ENCODE results near the gene TMC5.

Gene TMC5

DNA sequence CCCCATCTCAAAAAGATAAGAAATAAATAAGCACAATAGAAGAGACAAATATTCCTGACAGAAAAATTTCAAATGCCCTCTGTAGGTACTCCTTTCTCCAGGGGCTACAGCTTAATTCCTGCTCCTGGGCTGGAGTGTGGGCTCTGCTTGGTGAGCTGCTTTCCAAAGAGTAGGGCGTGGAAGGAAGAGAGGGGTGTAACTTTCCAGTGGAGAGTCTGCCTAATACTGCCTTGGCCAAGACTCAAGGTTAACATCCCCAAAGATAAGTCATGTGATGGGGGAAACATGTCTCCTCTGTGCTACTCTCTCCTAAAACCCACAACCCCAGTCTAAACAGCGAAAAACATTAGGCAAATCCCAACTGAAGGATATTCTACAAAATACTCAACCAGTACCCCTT, 42.7 kb downstream of the TMC5 start:
- no peak for DNase-seq (ENCODE audit: low read depth in 2 of 2)

DNA sequence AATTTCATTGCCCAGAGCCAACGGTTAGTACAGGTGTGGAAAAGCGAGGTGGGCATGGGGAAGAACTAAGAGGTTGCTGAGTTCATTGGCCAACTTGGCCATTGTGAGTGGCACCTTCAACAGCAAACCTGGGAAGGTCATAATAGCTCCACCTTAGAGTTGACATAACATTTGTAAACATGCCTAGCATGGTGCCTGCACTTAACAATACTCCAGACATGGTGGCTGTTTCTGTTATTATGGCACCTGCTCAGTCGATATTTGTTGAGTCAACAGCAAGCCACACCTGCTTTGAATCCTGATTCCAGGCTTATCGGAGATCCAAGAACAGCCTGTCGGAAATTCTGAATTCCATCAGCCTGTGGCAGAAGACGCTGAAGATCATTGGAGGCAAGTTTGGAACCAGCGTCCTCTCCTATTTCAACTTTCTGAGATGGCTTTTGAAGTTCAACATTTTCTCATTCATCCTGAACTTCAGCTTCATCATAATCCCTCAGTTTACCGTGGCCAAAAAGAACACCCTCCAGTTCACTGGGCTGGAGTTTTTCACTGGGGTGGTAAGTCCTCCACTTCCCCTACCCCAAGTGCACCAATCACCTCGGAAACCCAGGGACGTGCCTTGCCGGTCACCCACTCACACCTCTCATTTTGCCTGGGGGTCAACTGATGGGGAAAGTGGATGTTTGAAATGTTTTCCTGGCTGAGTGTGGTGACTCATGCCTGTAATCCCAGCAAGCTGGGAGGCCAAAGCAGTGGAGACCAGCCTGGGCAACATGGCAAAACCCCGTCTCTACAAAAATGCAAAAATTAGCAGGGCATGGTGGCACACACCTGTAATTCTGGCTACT, 46.0 kb downstream of the TMC5 start:
- no peak for DNase-seq (ENCODE audit: low read depth in 2 of 2)

GRCh38 chr16:19468300-19468699, 50.6 kb downstream of the TMC5 start:
- DNase-seq (ENCODE audit: low read depth in 2 of 2): no peak

GRCh38 chr16:19472482-19472881, 54.8 kb downstream of the TMC5 start:
- DNase-seq (ENCODE audit: low read depth in 2 of 2): no peak

DNA sequence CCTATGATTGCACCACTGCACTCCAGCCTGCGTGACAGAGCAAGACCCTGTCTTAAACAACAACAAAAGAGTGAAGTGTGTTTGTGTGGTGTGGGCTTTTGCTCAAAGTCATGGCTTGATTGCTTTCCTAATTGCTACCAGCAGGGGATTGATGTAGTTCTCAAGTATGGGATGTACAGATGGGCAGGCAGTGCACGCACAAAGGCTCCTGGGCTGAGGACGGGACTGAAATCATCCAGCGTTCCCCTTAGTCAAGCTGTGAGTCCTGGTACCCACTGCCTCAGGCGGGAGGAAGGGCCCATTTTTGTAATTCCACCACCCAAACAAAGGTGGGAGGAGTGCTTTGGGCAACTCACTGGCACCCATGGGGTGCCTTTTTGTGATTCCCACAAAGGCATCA, 56.9 kb downstream of the TMC5 start:
- no peak for DNase-seq (ENCODE audit: low read depth in 2 of 2)

DNA sequence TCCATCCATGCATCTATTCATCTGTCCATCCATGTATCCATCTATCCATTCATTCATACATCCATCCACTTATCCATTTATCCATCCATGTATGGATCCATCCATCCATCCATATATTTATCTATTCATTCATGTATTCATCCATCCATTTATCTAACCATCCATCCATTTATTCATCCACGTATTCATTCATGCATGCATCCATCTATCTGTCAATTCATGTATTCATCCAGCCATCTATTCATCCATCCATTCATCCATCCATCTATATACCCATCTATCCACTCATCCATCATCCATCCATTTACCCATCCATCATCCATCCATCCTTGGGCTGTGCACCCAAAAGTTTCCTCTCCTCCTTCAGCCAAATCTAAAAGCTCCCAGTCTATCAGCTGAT, 60.8 kb downstream of the TMC5 start:
- DNase-seq (ENCODE audit: low read depth in 2 of 2): no peak

DNA sequence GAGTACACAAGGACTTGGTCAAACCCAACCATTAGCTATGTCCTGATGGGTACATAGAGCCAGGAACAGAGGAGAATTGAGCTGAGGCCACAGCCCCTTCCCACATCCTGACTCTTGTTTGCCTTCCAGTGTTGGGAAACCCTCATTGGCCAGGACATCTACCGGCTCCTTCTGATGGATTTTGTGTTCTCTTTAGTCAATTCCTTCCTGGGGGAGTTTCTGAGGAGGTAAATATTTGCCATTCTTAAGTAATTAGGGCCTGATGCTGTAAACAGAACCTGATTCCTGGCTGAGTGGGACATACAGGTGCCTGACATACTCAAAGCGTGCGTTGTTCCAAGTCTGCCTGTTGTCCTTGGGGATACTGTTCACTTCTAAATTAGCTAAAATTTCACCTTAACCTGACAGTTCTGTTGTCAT, 61.6 kb downstream of the TMC5 start:
- no peak for DNase-seq (ENCODE audit: low read depth in 2 of 2)

- no peak for DNase-seq (ENCODE audit: low read depth in 2 of 2)
Observed at GRCh38 chr16:19481296-19481695, 63.6 kb downstream of the TMC5 start.

DNA sequence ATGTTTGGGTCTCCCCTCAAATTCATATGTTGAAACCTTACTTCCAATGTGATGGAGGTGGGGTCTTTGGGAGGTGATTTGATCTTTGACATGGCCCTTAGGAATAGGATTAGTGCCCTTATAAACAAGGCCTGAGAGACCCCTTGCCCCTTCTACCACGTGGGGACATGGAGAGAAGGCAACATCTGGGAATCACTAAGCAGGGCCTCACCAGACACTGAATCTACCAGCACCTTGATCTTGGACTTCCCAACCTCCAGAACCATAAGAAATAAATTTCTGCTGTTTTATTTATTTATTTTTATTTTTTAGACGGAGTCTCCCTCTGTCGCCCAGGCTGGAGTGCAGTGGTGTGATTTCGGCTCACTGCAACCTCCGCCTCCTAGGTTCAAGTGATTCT, 64.1 kb downstream of the TMC5 start:
- no peak for DNase-seq (ENCODE audit: low read depth in 2 of 2)

GRCh38 chr16:19482291-19482690, 64.6 kb downstream of the TMC5 start:
- no peak for DNase-seq (ENCODE audit: low read depth in 2 of 2)

DNA sequence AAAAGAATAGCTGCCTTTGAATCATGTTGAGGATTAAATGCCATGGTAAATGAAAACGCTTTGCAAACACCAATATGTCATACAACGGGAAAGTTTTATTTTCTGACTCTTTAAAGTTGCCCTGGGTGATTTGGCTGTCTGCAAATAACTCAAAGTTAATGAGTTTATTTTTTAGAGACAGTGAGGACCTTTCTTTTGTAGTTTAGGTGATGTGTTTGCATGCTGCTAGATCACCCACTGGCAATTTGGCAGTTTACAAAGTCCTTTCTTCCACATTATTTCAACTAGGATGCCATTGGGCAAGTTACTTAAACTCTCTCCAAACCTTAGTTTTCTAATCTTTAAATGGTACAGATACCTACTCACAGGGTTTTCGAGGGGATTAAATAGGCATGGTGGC, 66.4 kb downstream of the TMC5 start:
- no peak for DNase-seq (ENCODE audit: low read depth in 2 of 2)

DNA sequence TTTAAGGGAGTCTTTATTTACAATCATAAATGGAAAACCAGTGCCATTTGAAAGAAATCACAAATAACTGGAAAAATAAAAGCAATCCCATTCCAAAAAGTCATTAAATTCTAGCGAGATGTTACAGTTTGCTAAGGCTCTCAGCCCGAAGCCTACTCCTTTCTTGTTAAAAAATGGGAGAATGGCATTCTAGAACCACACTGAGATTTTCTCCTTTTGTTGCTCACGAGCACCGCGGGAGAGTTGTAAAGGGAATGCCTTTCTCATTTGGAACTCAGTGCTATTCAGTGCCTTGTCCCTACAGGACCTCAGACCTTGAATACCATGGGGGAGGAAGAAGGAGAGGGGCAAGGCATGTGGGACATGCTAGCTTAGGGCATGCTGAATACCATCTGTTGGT, 67.9 kb downstream of the TMC5 start:
- no peak for DNase-seq (ENCODE audit: low read depth in 2 of 2)

DNA sequence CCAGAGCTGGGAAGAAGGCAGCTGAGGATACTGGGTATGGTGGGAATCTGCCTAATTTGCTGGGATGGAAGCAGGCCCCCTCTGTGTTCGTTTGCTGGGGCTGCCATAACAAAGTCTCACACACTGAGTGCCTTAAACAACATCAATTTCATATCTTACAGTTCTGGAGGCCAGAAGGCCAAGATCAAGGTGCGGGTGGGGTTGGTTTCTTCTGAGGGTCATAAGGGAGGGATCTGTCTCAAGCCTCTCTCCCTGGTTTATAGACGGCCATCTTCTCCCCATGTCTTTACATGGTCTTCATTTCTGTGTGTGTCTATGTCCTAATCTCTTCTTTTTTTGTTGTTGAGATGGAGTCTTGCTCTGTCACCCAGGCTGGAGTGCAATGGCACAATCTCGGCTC, 68.4 kb downstream of the TMC5 start:
- DNase-seq (ENCODE audit: low read depth in 2 of 2): no peak

- DNase-seq (ENCODE audit: low read depth in 2 of 2): no peak
Observed at GRCh38 chr16:19486750-19487325, 69.2 kb downstream of the TMC5 start.

DNA sequence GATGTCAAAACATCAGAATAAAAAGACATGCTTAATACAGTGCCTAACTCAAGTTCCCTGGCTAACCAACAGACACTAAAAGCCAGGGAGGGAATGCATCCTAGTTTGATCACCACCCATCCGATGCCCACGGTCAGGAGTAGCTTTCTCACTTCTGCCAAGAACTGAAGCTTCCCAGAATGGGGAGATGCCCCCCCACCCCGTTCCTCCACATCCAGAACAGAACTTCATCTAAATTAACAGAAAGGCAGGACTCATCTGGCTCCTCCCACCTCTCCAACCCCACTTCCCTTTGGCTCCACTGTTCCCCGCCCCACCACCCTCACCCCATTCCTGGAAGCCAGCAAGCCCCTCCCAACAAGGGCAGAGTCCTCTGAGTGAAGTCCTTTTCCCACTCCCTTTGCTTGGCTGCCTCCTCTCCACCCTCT, 70.5 kb downstream of the TMC5 start:
- no peak for DNase-seq (ENCODE audit: low read depth in 2 of 2)

- DNase-seq (ENCODE audit: low read depth in 2 of 2): no peak
Observed at GRCh38 chr16:19490619-19491018, 72.9 kb downstream of the TMC5 start.

DNA sequence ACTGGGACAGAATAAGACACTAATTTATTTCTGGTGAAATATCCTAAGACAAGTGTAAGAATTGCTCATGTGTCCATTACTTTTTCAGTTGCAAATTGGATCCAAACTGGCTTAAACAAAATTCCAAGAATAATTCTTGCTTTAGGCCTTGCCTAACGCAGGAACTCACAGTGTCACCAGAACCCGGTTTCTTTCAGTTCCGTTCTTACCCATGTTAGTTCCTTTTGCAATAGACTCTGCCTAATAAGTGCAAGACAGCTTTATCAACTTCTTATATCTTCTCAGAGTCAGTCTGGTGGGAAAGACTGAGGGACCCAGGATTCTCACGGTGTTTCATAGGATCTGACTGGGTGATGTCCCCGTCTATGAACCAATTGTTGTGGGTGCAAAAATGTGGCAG, 79.5 kb downstream of the TMC5 start:
- DNase-seq (ENCODE audit: low read depth in 2 of 2): no peak

DNA sequence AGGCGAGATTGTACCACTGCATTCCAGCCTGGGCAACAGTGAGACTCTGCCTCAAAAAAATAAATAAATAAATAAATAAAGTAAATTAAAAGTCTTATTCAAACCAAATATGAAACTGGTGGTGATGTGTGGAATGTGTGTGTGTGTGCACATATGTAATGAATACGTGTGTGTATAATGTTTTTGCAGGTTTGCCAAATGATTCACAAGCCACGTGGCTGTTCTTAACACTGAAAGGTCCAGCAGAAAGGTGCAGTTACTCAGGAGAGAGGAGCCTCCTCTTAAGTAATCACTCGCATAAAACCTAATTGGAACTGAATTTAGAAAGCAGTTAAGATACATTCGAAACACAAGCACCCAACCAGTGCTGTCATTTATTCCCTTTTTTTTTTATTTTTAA, 81.3 kb downstream of the TMC5 start:
- DNase-seq (ENCODE audit: low read depth in 2 of 2): no peak

DNA sequence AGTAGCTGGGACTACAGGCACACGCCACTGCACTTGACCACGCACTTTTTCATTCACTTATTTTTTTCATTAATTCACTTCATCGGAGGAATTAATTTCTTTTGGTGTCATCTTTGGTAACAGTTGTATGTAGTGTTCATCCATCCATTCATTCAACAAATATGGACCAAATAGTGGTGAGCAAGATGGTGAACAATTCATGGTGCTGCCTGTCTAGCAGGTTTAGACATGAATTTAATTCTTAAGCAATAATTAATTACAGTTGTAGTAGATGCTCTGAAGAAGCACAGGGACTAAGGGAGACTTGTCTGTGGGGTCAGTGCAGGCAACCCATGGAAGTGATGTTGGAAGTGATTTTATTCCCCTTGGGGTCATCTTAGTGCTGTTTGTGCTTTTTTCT, 81.8 kb downstream of the TMC5 start:
- no peak for DNase-seq (ENCODE audit: low read depth in 2 of 2)

DNA sequence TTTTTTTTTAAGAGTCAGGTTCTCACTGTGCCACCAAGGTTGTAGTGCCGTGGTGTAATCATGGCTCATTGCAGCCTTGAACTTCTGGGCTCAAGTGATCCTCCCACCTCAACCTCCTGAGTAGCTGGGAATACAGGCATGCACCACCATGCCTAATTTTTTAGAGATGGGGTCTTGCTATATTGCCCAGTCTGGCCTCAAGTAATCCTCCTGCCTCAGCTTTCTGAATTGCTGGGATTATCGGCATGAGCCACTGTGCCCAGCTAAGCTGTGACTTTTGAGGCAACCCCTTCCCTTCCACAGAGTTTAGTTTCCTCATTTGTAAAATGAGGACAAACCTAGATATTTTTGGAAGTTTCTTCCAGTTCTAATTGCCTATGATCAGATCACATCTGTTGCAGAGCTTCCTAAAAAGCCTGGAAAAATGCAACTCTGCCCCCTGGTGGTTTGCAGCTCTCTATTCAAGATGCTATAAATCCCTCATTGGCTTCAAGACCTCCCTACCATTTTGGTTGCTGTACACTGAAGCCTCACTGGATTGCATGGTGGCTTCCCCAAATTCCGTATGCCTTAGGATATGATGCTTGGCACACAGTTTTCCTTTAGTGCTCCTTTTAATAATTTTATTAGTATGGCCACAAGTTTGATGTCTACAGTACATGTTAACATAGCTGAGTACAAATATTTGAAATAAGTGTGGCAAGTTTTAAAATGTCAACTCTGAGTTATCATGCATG, 84.9 kb downstream of the TMC5 start:
- peak; percentile 52 to 53 for DNase-seq (ENCODE audit: low read depth in 2 of 2)

DNA sequence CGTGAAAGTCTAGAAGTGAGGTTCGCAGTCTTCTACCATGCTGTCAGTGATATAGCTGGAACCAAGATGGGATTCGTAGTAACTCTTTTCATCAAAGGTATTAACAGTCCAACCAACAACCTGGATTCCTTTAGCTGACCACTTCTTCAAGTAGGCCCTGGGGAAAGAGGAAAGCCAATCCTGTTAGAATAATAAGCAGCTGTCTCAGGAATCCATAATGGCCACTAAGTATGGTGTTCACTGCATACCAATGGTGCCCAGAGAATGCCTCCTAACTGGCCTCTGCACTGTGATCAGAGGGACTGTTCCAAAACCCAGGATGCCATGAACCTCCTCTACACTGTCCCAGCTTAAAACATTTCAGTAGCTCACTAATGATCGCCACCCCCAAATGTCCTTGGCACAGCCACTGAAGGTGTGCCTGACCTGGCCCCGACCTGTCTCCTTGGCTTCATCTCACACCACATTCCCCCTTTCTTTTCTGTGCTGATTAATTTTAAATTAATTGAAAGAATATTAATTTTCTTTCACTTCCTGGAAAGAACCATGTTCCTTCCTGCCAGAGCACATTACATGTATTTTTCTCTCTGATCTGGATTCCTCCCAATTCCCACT, 85.9 kb downstream of the TMC5 start:
- DNase-seq (ENCODE audit: low read depth in 2 of 2): no peak

DNA sequence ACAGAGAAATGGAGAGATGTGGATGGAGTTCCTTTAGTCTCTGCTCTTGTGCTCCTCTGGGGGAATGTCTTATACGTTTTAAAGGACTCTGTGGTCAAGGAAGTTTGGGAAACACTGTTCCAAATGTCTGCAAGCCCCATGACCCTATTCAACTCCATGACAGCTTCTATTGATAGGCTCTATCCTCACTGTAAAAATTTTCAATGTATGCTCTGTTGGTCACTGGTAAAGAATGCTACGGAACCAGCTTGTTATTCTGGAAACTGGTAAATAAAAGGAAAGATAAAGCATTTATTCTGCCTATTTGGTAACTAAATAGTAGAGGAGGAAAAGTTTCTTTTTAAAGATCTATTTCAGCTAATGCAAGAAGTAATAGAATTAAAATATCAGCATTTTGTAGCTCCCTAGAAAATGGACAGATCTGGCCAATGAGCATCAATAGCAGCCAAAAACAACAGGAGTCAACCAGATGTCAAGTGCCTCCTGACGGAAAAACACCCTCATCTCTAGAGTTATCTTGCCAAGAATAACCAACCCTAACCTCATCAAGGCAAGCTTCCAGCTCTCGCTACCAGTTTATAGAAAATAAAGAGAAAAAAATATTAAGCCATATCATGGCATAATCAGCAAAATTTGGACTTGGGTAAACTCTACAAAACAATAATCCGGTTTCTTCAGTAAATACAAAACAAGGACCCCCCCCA, 88.1 kb downstream of the TMC5 start:
- no peak for DNase-seq (ENCODE audit: low read depth in 2 of 2)
